ENCODE results near the gene TNPO3.

The TNPO3 gene

GRCh38 chr7:128934361-128935341, 120.3 kb downstream of the TNPO3 start:
- DNase-seq (ENCODE audit: low read depth, low spot score) = no peak
- TF ChIP-seq POLR2AphosphoS5 (IDR thresholded peaks at IDR 0.05; ENCODE audit: borderline replicate concordance, low read depth, low read length) (no peak), EZH2 (IDR thresholded peaks at IDR 0.05) (no peak), FOXP2 (optimal IDR thresholded peaks at IDR 0.05; ENCODE audit: control extremely low read depth, extremely low read length, insufficient read depth) (no peak)
- no peaks in the 10 kb centered on the region for H3K36me3 ChIP-seq (ENCODE audit: insufficient read depth, low read length)
- H3K27ac ChIP-seq = no peak overlapping the region
- no peak overlapping the region for H3K9ac ChIP-seq (ENCODE audit: insufficient read length)
- H3K9me3 ChIP-seq (ENCODE audit: low read depth, low read length) = no peaks in the 10 kb centered on the region
- H3K4me3 ChIP-seq = no peak overlapping the region

- no peak overlapping the region for H3K27ac ChIP-seq
- peak; percentile 26 for DNase-seq (ENCODE audit: low read depth, low spot score)
- peak; percentile 68; the same call in 1 of the 2 replicates for TF ChIP-seq POLR2AphosphoS5 (IDR thresholded peaks at IDR 0.05; ENCODE audit: borderline replicate concordance, low read depth, low read length)
- TF ChIP-seq EZH2 (IDR thresholded peaks at IDR 0.05) = no peak
- H3K9me3 ChIP-seq (ENCODE audit: low read depth, low read length) = no peaks in the 10 kb centered on the region
- H3K36me3 ChIP-seq (ENCODE audit: insufficient read depth, low read length) = no peaks in the 10 kb centered on the region
- peak overlapping the region; percentile 41 for H3K9ac ChIP-seq (ENCODE audit: insufficient read length)
- peak overlapping the region; percentile 21; the same call in 1 of the 2 replicates for H3K4me3 ChIP-seq
These were observed 121.6 kb downstream of the TNPO3 start for GRCh38 chr7:128933180-128933891.

- DNase-seq (ENCODE audit: low read depth, low spot score) = no peak
- no peak overlapping the region for H3K27ac ChIP-seq
- TF ChIP-seq POLR2AphosphoS5 (IDR thresholded peaks at IDR 0.05; ENCODE audit: borderline replicate concordance, low read depth, low read length) (no peak), EZH2 (IDR thresholded peaks at IDR 0.05) (no peak), FOXP2 (optimal IDR thresholded peaks at IDR 0.05; ENCODE audit: control extremely low read depth, extremely low read length, insufficient read depth) (no peak)
- H3K9me3 ChIP-seq (ENCODE audit: low read depth, low read length) = no peaks in the 10 kb centered on the region
- peak overlapping the region; percentile 41 for H3K9ac ChIP-seq (ENCODE audit: insufficient read length)
- H3K4me3 ChIP-seq = peak overlapping the region; percentile 21; the same call in 1 of the 2 replicates
- H3K36me3 ChIP-seq (ENCODE audit: insufficient read depth, low read length) = no peaks in the 10 kb centered on the region
These were observed 122.1 kb downstream of the TNPO3 start for GRCh38 chr7:128932862-128933179.

GRCh38 chr7:128931965-128932861, 122.7 kb downstream of the TNPO3 start:
- TF ChIP-seq FOXP2 (optimal IDR thresholded peaks at IDR 0.05; ENCODE audit: control extremely low read depth, extremely low read length, insufficient read depth) = no peak
- TF ChIP-seq POLR2AphosphoS5 (IDR thresholded peaks at IDR 0.05; ENCODE audit: borderline replicate concordance, low read depth, low read length) = no peak
- TF ChIP-seq EZH2 (IDR thresholded peaks at IDR 0.05) = no peak
- DNase-seq (ENCODE audit: low read depth, low spot score) = no peak
- Histone ChIP-seq H3K4me3 (no peak overlapping the region), H3K27ac (no peak overlapping the region), H3K9ac (ENCODE audit: insufficient read length) (no peak overlapping the region), H3K9me3 (ENCODE audit: low read depth, low read length) (no peaks in the 10 kb centered on the region), H3K36me3 (ENCODE audit: insufficient read depth, low read length) (no peaks in the 10 kb centered on the region)

GRCh38 chr7:128931190-128931798, 123.6 kb downstream of the TNPO3 start:
- no peak for DNase-seq (ENCODE audit: low read depth, low spot score)
- H3K9me3 ChIP-seq (ENCODE audit: low read depth, low read length) = no peaks in the 10 kb centered on the region
- no peak overlapping the region for H3K27ac ChIP-seq
- TF ChIP-seq FOXP2 (optimal IDR thresholded peaks at IDR 0.05; ENCODE audit: control extremely low read depth, extremely low read length, insufficient read depth) (no peak), EZH2 (IDR thresholded peaks at IDR 0.05) (no peak), POLR2AphosphoS5 (IDR thresholded peaks at IDR 0.05; ENCODE audit: borderline replicate concordance, low read depth, low read length) (no peak)
- H3K36me3 ChIP-seq (ENCODE audit: insufficient read depth, low read length) = no peaks in the 10 kb centered on the region
- no peak overlapping the region for H3K4me3 ChIP-seq
- no peak overlapping the region for H3K9ac ChIP-seq (ENCODE audit: insufficient read length)

- H3K36me3 ChIP-seq (ENCODE audit: insufficient read depth, low read length) = no peaks in the 10 kb centered on the region
These were observed 125.8 kb downstream of the TNPO3 start for GRCh38 chr7:128928882-128929788.

More at GRCh38 chr7:128928882-128929788, 125.8 kb downstream of the TNPO3 start:
- TF ChIP-seq EZH2 (IDR thresholded peaks at IDR 0.05) = no peak
- no peak for TF ChIP-seq POLR2AphosphoS5 (IDR thresholded peaks at IDR 0.05; ENCODE audit: borderline replicate concordance, low read depth, low read length)
- TF ChIP-seq FOXP2 (optimal IDR thresholded peaks at IDR 0.05; ENCODE audit: control extremely low read depth, extremely low read length, insufficient read depth) = no peak
- Histone ChIP-seq H3K9me3 (ENCODE audit: low read depth, low read length) (no peaks in the 10 kb centered on the region), H3K9ac (ENCODE audit: insufficient read length) (no peak overlapping the region), H3K27ac (no peak overlapping the region), H3K4me3 (no peak overlapping the region)
- DNase-seq (ENCODE audit: low read depth, low spot score) = no peak
